Measurements from ENCODE around the gene RBM20.
"Not testable (repeated sequence)": the region's sequence is repeated elsewhere in the genome, so short reads cannot be mapped to it uniquely, and the experiment has no call there.

The RBM20 gene

DNA sequence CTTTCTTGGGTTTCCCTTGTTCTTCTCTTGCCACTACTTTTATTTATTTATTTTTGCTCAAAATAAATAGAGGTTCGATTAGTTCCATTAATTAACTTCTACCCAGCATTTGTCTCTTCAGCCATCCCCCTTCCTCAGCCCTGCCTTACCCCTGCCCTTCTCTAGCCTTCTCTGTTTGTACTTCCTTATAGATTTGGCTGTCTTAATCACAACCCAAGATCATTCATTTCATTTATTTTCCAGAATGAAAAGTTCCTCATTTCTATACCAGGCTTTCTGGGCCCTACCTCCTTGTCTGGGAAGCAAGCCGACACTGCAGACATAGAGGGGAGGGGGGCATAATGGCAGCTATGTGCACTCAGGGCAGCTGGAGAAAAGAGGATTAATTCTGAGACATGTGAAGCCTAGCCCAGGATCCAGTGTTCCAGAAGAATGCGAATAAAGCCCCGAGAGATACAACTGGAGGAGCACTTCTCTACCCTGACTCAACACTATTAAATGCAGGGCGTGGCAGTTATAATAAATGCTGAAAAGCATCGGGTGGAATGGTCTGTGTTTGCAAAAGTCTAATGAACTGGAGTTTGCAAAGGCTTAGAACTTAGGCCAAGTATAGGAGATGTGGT, 221.2 kb downstream of the RBM20 start:
- peak; percentile 85 for ATAC-seq
- 0 out of 2 replicates have a peak, but pooled peaks have one; percentile 19 for TF ChIP-seq ISL1 (CRISPR knock-in tag; IDR thresholded peaks at IDR 0.05)
- TF ChIP-seq ZNF70 (CRISPR knock-in tag; IDR thresholded peaks at IDR 0.05), result no peak

DNA sequence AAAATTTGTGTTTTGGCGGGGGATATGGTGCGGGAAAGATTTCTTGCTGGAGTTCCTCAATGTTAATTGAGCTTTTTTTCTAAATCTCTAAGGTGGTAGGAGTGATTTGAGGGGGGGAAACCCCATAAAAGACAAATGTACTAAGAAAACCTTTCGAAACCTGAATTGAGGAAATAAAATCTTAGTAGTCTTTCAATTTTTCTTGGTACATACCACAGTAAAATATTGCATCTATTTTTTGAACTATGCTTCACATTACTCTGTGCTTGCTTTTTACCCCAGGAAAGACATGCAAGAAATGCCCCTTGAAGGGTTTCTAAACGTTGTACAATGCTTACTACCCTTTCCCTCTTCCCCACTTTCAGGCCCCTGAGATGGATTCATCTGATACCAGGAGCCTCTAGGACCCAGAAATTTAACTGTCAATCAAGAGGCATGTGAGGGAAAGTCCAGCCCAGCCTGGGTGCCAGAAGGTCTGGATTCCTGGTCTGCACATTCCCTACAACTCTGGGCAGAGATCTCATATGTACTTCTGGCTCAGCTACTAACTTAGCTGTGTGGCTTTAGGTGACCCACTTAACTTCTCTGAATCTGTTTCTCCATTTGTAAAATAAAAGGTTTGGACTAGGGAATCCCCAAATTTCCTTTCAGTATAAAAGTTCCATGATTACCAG, 221.8 kb downstream of the RBM20 start:
- peak; percentile 53 for ATAC-seq
- TF ChIP-seq ZFP3 (CRISPR knock-in tag; IDR thresholded peaks at IDR 0.05) (no peak), SNAI2 (CRISPR knock-in tag; IDR thresholded peaks at IDR 0.05) (no peak), ZNF565 (CRISPR knock-in tag; conservative IDR thresholded peaks at IDR 0.05; ENCODE audit: low read depth) (no peak), CSDC2 (CRISPR knock-in tag; IDR thresholded peaks at IDR 0.05) (no peak), ZNF70 (CRISPR knock-in tag; IDR thresholded peaks at IDR 0.05) (no peak), TCF4 (CRISPR knock-in tag; IDR thresholded peaks at IDR 0.05; ENCODE audit: borderline replicate concordance) (no peak), ZNF8 (CRISPR knock-in tag; IDR thresholded peaks at IDR 0.05) (no peak), RARB (CRISPR knock-in tag; IDR thresholded peaks at IDR 0.05) (no peak), ARNTL (CRISPR knock-in tag; IDR thresholded peaks at IDR 0.05; ENCODE audit: borderline replicate concordance, low read depth) (no peak), BACH2 (CRISPR knock-in tag; IDR thresholded peaks at IDR 0.05; ENCODE audit: borderline replicate concordance) (no peak), ISL1 (CRISPR knock-in tag; IDR thresholded peaks at IDR 0.05) (no peak), PPARA (CRISPR knock-in tag; IDR thresholded peaks at IDR 0.05; ENCODE audit: borderline replicate concordance) (no peak), GLIS3 (CRISPR knock-in tag; IDR thresholded peaks at IDR 0.05) (no peak)
- TF ChIP-seq, protein P1, sequence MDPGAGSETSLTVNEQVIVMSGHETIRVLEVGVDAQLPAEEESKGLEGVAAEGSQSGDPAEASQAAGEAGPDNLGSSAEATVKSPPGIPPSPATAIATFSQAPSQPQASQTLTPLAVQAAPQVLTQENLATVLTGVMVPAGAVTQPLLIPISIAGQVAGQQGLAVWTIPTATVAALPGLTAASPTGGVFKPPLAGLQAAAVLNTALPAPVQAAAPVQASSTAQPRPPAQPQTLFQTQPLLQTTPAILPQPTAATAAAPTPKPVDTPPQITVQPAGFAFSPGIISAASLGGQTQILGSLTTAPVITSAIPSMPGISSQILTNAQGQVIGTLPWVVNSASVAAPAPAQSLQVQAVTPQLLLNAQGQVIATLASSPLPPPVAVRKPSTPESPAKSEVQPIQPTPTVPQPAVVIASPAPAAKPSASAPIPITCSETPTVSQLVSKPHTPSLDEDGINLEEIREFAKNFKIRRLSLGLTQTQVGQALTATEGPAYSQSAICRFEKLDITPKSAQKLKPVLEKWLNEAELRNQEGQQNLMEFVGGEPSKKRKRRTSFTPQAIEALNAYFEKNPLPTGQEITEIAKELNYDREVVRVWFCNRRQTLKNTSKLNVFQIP (CRISPR knock-in tag; IDR thresholded peaks at IDR 0.05; ENCODE audit: borderline replicate concordance, low read depth), result no peak
- TF ChIP-seq, protein P2, sequence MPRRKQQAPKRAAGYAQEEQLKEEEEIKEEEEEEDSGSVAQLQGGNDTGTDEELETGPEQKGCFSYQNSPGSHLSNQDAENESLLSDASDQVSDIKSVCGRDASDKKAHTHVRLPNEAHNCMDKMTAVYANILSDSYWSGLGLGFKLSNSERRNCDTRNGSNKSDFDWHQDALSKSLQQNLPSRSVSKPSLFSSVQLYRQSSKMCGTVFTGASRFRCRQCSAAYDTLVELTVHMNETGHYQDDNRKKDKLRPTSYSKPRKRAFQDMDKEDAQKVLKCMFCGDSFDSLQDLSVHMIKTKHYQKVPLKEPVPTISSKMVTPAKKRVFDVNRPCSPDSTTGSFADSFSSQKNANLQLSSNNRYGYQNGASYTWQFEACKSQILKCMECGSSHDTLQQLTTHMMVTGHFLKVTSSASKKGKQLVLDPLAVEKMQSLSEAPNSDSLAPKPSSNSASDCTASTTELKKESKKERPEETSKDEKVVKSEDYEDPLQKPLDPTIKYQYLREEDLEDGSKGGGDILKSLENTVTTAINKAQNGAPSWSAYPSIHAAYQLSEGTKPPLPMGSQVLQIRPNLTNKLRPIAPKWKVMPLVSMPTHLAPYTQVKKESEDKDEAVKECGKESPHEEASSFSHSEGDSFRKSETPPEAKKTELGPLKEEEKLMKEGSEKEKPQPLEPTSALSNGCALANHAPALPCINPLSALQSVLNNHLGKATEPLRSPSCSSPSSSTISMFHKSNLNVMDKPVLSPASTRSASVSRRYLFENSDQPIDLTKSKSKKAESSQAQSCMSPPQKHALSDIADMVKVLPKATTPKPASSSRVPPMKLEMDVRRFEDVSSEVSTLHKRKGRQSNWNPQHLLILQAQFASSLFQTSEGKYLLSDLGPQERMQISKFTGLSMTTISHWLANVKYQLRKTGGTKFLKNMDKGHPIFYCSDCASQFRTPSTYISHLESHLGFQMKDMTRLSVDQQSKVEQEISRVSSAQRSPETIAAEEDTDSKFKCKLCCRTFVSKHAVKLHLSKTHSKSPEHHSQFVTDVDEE (CRISPR knock-in tag; IDR thresholded peaks at IDR 0.05), result no peak
- TF ChIP-seq, protein P3, sequence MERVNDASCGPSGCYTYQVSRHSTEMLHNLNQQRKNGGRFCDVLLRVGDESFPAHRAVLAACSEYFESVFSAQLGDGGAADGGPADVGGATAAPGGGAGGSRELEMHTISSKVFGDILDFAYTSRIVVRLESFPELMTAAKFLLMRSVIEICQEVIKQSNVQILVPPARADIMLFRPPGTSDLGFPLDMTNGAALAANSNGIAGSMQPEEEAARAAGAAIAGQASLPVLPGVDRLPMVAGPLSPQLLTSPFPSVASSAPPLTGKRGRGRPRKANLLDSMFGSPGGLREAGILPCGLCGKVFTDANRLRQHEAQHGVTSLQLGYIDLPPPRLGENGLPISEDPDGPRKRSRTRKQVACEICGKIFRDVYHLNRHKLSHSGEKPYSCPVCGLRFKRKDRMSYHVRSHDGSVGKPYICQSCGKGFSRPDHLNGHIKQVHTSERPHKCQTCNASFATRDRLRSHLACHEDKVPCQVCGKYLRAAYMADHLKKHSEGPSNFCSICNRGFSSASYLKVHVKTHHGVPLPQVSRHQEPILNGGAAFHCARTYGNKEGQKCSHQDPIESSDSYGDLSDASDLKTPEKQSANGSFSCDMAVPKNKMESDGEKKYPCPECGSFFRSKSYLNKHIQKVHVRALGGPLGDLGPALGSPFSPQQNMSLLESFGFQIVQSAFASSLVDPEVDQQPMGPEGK (CRISPR knock-in tag; IDR thresholded peaks at IDR 0.05; ENCODE audit: borderline replicate concordance), result no peak
- TF ChIP-seq, protein P4, sequence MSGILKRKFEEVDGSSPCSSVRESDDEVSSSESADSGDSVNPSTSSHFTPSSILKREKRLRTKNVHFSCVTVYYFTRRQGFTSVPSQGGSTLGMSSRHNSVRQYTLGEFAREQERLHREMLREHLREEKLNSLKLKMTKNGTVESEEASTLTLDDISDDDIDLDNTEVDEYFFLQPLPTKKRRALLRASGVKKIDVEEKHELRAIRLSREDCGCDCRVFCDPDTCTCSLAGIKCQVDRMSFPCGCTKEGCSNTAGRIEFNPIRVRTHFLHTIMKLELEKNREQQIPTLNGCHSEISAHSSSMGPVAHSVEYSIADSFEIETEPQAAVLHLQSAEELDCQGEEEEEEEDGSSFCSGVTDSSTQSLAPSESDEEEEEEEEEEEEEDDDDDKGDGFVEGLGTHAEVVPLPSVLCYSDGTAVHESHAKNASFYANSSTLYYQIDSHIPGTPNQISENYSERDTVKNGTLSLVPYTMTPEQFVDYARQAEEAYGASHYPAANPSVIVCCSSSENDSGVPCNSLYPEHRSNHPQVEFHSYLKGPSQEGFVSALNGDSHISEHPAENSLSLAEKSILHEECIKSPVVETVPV (CRISPR knock-in tag; IDR thresholded peaks at IDR 0.05), result no peak

DNA sequence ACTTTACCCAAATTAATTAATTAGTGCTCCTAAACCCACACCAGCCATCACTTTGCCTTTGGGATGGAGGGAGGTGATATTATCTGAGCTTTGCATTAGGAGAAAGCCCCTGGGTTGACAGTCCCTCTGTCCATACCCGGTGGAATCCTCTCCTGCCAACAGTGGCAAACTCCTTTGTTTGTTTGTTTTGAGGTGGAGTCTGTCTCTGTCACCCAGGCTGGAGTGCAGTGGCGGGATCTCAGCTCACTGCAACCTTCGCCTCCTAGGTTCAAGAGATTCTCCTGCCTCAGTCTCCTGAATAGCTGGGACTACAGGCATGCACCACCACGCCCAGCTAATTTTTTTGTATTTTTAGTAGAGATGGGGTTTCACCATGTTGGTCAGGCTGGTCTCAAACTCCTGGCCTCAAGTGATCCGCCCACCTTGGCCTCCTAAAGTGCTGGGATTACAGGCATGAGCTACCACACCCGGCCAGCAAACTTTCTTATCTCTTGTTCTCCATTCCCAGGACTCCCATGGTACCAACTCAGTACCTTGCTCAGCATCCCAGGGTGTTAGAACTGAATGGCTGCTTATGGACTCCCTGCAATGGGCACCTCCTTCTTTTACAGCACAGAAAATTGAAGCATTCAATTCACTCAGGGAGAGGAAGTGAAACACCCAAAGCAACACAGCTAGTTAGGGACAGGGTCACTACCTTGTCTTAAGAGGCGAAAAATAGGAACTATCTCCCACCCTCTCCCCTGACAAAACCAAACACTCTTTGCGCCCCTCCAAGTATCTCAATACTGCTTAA, 223.1 kb downstream of the RBM20 start:
- not testable (repeated sequence) for ATAC-seq

DNA sequence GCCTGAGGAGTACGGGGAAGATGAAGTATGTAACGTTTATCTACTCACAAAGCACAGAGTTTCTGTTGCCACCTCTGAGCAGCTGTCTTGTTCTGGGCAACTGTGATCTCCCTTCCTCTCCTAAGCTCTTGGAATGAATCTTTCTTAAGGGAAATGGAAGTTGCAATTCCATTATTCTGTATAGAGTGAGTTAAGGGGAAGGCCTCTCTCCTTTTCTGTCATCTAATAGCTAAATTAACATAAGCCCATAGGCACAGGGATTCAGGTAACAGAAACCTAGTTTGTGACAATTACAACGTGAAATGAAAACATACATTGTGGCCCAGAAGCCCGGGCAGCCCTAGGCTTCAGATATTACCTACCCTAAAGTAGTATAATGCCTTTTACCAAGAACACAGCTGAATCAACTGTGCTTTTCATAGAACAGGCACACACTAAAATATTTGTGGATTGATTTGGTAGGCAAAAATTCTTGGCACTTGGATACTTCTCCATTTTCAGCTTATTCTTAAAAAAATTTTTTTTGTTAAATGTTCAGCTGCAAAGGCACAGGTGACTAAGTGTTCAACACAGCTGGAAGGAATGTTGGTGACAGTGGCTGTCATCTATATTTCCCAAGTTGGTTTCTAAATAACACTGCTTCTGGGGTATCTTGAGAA, 223.8 kb downstream of the RBM20 start:
- TF ChIP-seq, protein P4 (CRISPR knock-in tag; IDR thresholded peaks at IDR 0.05), result no peak
- TF ChIP-seq ZC3H10 (CRISPR knock-in tag; IDR thresholded peaks at IDR 0.05) (no peak), PPARA (CRISPR knock-in tag; IDR thresholded peaks at IDR 0.05; ENCODE audit: borderline replicate concordance) (no peak), ZNF565 (CRISPR knock-in tag; conservative IDR thresholded peaks at IDR 0.05; ENCODE audit: low read depth) (no peak), ZFP3 (CRISPR knock-in tag; IDR thresholded peaks at IDR 0.05) (no peak), CSDC2 (CRISPR knock-in tag; IDR thresholded peaks at IDR 0.05) (no peak), TCF4 (CRISPR knock-in tag; IDR thresholded peaks at IDR 0.05; ENCODE audit: borderline replicate concordance) (no peak), RARB (CRISPR knock-in tag; IDR thresholded peaks at IDR 0.05) (no peak), BACH2 (CRISPR knock-in tag; IDR thresholded peaks at IDR 0.05; ENCODE audit: borderline replicate concordance) (no peak), ZNF70 (CRISPR knock-in tag; IDR thresholded peaks at IDR 0.05) (no peak)
- TF ChIP-seq, protein P3 (CRISPR knock-in tag; IDR thresholded peaks at IDR 0.05; ENCODE audit: borderline replicate concordance), result no peak

More for the DNA sequence above, 223.8 kb downstream of the RBM20 start:
- no peak for ATAC-seq

All from SK-N-SH treated with all-trans-retinoic acid at 6 μM for 48 hours (cell line).